Ectodermal cell (in vitro differentiated cells): Measurements from ENCODE around the gene MDFI.

Experiments
- H3K27ac ChIP-seq: 2 replicates; pipeline ENCODE4 v1.7.0; 2013; ENCODE audit warnings: mild to moderate bottlenecking, low read depth, low read length; ENCODE audit not compliant: insufficient read depth, poor library complexity, severe bottlenecking
- H3K27me3 ChIP-seq: 2 replicates; pipeline ENCODE4 v1.7.0; 2013; ENCODE audit warnings: mild to moderate bottlenecking, low read length; ENCODE audit not compliant: insufficient read depth, control insufficient read depth, poor library complexity, severe bottlenecking
- H3K36me3 ChIP-seq: one replicate; pipeline ENCODE4 v1.7.0; 2013; ENCODE audit warnings: low read length; ENCODE audit not compliant: control insufficient read depth, insufficient read depth
- H3K4me1 ChIP-seq: one replicate; pipeline ENCODE4 v1.7.0; 2013; ENCODE audit warnings: low read length; ENCODE audit not compliant: control insufficient read depth, insufficient read depth
- H3K4me3 ChIP-seq: 2 replicates; pipeline ENCODE4 v1.7.0; 2013; ENCODE audit warnings: low read depth, low read length, control low read depth; ENCODE audit not compliant: insufficient read depth
- H3K9me3 ChIP-seq: 2 replicates; pipeline ENCODE4 v1.7.0; 2013; ENCODE audit warnings: mild to moderate bottlenecking, low read length, moderate library complexity; ENCODE audit not compliant: control insufficient read depth
- WGBS, 2 experiments: methylation state at CpG; one replicate each; pipeline ENCODE4 v1.1.7; 2013; ENCODE audit warnings: missing lambda C conversion rate in 2 of 2; 5-methylcytosine and 5-hydroxymethylcytosine counted together

The MDFI gene

DNA sequence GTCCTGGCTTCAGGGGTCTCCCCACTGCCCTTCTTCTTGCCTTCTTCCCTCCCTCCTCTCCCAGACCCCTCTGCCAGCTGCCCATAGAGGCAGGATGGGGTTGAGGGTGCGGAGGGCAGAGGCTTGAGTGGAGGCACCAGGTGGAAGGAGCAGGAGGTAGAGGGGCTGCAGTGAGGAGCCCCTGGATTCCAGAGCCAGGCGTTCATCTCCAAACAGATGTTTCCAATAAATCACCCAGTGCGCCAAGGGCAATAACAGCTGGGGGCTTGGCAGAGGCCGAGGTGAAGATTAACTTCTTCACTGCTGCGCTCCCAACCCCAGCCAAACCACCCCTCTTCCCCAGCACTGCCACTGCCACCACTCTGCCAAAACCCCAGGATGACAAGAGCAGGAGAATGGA is 10.7 kb downstream of the MDFI start:
- Histone ChIP-seq H3K27me3 (no peaks in the 10 kb centered on the region), H3K9me3 (no peaks in the 10 kb centered on the region), H3K27ac (no peak overlapping the region), H3K4me3 (no peak overlapping the region), H3K36me3 (peaks cover 39% of the 10 kb centered on the region), H3K4me1 (peaks cover 25% of the 10 kb centered on the region)
- 95 to 96% methylated on average over 5 of the region's 5 CpGs for whole genome bisulfite sequencing, 2 experiments

DNA sequence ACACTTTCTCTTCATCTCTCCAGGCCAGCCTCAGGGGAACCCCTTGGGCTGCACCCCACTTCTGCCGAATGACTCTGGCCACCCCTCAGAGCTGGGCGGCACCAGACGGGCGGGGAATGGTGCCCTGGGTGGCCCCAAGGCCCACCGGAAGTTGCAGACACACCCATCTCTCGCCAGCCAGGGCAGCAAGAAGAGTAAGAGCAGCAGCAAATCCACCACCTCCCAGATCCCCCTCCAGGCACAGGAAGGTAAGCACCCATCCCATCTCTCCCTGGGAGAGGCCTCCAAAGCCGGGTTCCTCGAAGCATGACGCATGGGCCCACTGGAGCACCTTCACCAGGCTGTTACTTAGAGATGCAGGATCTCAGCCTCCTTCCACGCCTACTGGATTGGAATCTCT is 11.3 kb downstream of the MDFI start:
- H3K27ac ChIP-seq, result no peak overlapping the region
- 83 to 84% methylated on average over 10 of the region's 10 CpGs for WGBS, 2 experiments
- H3K4me3 ChIP-seq, result no peak overlapping the region
- no peaks in the 10 kb centered on the region for H3K27me3 ChIP-seq
- H3K36me3 ChIP-seq, result peaks cover 39% of the 10 kb centered on the region
- H3K9me3 ChIP-seq, result no peaks in the 10 kb centered on the region
- peaks cover 21% of the 10 kb centered on the region for H3K4me1 ChIP-seq

DNA sequence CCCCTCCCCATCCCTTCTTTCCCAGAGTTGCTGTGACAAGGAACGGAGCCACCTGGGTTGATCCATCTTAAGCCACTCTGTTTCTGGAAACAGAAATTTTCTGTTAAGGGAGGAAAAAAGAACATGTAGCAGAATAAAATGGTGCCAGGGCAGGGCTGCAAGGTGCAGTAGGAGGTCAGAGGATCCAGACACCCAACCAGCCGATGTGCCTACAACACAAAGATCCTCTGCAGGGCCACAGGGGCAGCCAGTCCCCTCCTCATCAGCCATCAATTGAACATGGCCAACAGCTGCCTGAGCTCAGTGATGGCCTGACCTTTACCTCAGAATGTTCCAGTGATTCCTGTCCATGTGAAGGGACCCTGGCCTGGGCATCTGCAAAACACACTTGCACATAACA is 11.9 kb downstream of the MDFI start:
- H3K27ac ChIP-seq, result no peak overlapping the region
- H3K27me3 ChIP-seq, result no peaks in the 10 kb centered on the region
- peaks cover 21% of the 10 kb centered on the region for H3K4me1 ChIP-seq
- no peaks in the 10 kb centered on the region for H3K9me3 ChIP-seq
- H3K4me3 ChIP-seq, result no peak overlapping the region
- peaks cover 39% of the 10 kb centered on the region for H3K36me3 ChIP-seq
- WGBS, 2 experiments, result 91 to 97% methylated on average over 1 to 2 of the region's 2 CpGs

DNA sequence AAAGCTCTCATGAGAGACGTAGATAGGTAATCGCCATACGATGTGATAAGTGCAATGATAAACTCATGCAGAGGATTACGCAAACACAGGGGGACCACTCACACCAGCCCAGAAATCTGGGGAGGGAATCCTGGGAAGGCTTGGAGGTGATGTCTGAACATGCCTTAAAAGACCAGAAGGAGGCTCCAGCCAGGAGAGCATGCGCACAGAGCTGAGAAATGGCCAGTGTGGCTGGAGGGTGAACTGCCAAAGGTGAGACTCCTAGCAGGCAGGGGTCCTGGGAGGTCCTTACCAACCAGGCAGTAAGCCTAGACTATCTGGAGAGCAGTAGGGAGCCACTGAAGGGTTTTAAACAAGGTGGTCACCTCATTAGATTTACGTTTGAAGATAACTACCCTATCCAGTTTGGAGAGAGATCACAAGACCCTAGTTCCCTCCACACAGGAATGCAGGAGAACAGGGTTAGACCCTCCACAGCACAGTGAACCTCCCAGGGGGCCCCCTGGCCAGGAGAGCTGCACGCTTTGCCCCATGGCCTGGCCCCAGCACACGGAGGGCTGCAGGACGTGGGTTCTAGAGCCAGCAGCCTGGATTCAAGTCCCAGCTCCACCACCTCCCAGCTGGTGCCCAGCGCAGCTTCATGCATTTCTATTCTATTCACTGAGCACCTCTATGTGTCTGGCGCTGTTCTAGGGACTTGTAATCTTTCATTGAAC is 13.1 kb downstream of the MDFI start:
- no peaks in the 10 kb centered on the region for H3K27me3 ChIP-seq
- no peaks in the 10 kb centered on the region for H3K9me3 ChIP-seq
- peaks cover 20% of the 10 kb centered on the region for H3K4me1 ChIP-seq
- 87% methylated on average over 11 of the region's 11 CpGs for WGBS, 2 experiments
- no peak overlapping the region for H3K27ac ChIP-seq
- peaks cover 37% of the 10 kb centered on the region for H3K36me3 ChIP-seq
- no peak overlapping the region for H3K4me3 ChIP-seq

DNA sequence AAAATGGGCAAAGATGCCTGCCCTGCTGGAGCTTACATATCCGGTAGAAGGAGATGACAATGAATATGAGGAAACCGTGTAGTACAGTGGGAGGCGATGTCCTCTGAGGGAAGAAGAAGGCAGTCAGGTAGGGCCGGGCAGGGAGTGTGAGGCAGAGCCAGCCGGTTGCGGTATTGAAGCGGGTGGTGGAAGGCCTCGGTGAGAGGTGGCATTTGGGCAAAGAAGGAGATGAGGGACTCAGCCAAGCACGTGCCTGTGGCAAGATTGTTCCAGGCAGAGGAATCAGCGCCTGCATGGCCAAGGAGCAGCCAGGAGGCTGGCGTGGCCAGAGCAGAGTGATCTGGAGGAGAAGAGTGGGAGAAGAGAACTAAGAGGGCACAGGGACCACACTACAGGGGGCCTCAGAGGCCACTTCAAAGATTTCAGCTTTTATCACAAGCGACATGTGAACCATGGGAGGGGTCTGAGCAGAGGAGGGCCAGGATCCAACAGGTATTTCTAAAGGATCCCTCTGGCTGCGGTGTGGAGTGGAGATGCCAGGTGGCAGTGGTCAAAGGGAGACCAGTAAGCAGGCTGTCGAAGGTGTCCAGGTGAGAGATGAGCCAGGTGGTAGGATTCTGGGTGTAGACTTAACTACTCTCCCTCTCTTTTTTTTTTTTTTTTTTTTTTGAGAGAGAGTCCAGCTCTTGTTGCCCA is 13.8 kb downstream of the MDFI start:
- Histone ChIP-seq H3K4me1 (peaks cover 23% of the 10 kb centered on the region), H3K27me3 (no peaks in the 10 kb centered on the region), H3K4me3 (no peak overlapping the region), H3K27ac (no peak overlapping the region), H3K36me3 (peaks cover 30% of the 10 kb centered on the region), H3K9me3 (no peaks in the 10 kb centered on the region)
- WGBS, 2 experiments, result 95 to 96% methylated on average over 13 to 14 of the region's 14 CpGs

DNA sequence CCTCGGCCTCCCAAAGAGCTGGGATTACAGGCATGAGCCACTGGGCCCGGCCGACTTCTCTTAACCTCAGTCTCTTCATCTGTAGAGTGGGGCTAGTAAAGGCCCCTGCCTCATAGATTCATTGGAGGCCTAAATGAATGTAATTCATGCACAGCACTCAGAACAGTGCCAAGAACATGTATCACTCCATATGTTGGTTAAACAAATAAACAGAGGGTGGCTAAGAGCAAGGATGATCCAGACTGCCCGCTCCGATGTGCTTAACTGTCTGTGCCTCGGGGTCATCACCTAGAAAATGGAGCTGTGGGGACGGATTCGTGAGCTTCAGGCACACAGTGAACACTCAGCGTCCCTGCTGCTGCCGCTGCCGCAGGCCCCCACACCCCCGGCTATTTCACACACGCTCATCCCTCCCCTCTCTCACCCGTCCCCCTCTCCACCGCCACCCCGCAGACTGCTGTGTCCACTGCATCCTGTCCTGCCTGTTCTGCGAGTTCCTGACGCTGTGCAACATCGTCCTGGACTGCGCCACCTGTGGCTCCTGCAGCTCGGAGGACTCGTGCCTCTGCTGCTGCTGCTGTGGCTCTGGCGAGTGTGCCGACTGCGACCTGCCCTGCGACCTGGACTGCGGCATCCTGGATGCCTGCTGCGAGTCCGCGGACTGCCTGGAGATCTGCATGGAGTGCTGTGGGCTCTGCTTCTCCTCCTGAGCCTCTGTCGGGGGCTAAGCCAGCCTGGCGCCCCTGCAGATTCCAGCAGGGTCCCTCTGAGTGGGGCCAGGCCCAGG is 14.8 kb downstream of the MDFI start:
- peaks cover 30% of the 10 kb centered on the region for H3K36me3 ChIP-seq

DNA sequence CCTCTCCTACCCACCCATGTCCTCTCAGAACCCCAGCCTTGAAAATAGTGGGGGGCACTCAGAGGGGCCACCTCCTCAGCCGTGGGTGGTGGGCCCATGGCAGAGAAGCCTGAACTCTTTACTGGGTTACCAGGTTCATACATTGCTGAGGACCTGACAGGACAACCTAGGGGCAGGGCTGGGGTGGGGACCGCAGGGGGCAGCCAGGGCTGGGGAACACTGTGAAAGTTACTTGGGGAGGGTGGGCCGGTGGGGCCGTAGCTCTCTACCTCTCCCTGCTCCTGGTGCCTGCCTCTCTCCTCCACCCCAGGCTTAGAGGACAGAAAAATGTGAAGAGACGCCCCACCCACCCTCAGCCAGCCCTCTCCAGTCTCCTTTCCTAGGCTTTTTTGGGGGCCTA is 15.4 kb downstream of the MDFI start:
- H3K4me1 ChIP-seq, result peaks cover 23% of the 10 kb centered on the region
- no peaks in the 10 kb centered on the region for H3K27me3 ChIP-seq
- 87 to 97% methylated on average over 5 of the region's 5 CpGs for WGBS, 2 experiments
- H3K9me3 ChIP-seq, result no peaks in the 10 kb centered on the region
- no peak overlapping the region for H3K27ac ChIP-seq
- peaks cover 27% of the 10 kb centered on the region for H3K36me3 ChIP-seq
- no peak overlapping the region for H3K4me3 ChIP-seq

More for the DNA sequence above, 14.8 kb downstream of the MDFI start:
- 92 to 93% methylated on average over 32 of the region's 32 CpGs for WGBS, 2 experiments
- Histone ChIP-seq H3K27me3 (no peaks in the 10 kb centered on the region), H3K4me1 (peaks cover 23% of the 10 kb centered on the region), H3K9me3 (no peaks in the 10 kb centered on the region), H3K27ac (no peak overlapping the region), H3K4me3 (no peak overlapping the region)

DNA sequence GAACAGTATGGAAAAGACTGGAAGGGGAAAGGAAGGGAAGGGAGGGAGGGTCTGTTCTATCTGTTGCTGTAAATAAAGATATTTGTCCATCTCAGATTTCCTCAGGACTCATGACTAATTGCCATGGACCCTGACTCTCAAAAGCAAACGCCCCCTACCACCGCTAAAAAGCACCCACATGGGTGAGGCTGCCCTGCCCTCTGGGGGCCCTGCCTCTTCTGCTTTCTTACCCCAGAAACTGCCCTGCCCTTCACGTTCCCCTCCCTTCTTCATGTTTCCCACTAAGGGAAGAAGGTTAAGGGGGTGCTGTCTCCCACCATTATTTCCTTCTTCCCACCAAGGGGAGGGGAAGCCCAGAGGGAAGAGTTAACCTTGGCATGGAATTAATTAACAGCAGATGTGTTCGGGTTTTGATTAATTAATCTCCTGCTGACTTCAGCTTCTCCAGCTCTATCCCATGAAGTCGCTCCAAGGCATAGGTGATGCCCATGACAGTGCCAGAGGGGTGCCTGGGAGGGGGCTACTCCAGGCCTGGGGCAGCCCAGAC is 16.0 kb downstream of the MDFI start:
- WGBS, 2 experiments, result 90 to 92% methylated on average over 5 of the region's 5 CpGs

DNA sequence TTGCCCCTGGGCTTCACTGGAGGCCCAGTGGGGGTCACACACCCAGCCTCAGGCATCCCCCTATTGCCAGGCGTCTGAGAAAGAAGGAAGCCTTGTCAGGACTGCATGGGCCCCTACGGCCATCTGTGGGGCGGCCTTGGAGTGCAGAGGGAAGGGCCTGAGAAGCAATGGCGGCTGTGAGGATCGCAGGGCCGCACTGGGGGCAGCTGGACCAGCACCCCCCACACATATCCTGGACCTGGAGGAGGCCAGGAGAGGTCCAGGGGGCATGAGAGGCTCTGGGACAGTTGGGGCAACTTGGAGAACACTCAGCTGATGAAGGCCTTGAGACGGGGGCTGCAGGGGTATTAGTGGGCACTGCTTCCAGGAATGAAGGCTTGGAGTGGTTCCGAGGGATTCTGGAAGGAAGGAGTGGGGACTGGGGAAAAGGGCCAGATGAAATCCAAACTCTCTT is 16.5 kb downstream of the MDFI start:
- no peaks in the 10 kb centered on the region for H3K27me3 ChIP-seq
- 88 to 90% methylated on average over 8 of the region's 8 CpGs for WGBS, 2 experiments
- no peak overlapping the region for H3K4me3 ChIP-seq
- H3K4me1 ChIP-seq, result peaks cover 23% of the 10 kb centered on the region
- no peaks in the 10 kb centered on the region for H3K9me3 ChIP-seq
- H3K27ac ChIP-seq, result peak overlapping the region; percentile 36
- H3K36me3 ChIP-seq, result peaks cover 20% of the 10 kb centered on the region

More for the DNA sequence above, 16.0 kb downstream of the MDFI start:
- Histone ChIP-seq H3K27me3 (no peaks in the 10 kb centered on the region), H3K9me3 (no peaks in the 10 kb centered on the region), H3K4me1 (peaks cover 23% of the 10 kb centered on the region), H3K27ac (no peak overlapping the region), H3K36me3 (peaks cover 24% of the 10 kb centered on the region), H3K4me3 (no peak overlapping the region)

DNA sequence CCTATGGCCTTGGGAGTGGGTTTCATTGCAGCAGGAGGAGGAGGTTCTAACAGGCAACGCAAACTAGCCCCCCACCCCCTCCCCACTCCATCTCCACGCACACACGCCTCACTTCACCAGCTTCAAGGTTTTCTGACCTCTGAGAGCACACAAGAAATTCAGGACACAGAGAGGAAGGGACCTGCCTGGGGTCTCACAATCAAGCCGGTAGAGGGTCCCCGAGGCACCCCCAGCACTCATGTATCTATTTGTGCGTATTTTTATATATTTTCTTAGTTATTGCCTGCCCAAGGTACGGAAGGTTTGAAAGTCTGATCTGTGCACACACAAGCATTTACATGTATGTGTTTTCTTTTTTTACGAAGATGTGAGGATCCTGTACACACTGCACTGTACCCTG is 16.9 kb downstream of the MDFI start:
- no peak overlapping the region for H3K4me3 ChIP-seq
- H3K9me3 ChIP-seq, result no peaks in the 10 kb centered on the region
- H3K27ac ChIP-seq, result no peak overlapping the region
- H3K4me1 ChIP-seq, result peaks cover 23% of the 10 kb centered on the region
- H3K27me3 ChIP-seq, result no peaks in the 10 kb centered on the region
- H3K36me3 ChIP-seq, result peaks cover 17% of the 10 kb centered on the region
- WGBS, 2 experiments, result 93 to 95% methylated on average over 8 of the region's 8 CpGs
